Activated CD4-positive, alpha-beta T cell treated with anti-CD3 and anti-CD28 coated beads, Interleukin-2, amount 50 U/mL, for 4 hours (primary cell): ENCODE data around the gene ATN1.

Experiments
- DNase-seq, 2 experiments: peaks; one replicate each; pipeline ENCODE4 v3.0.0-alpha.2; 2020

Gene ATN1

DNA sequence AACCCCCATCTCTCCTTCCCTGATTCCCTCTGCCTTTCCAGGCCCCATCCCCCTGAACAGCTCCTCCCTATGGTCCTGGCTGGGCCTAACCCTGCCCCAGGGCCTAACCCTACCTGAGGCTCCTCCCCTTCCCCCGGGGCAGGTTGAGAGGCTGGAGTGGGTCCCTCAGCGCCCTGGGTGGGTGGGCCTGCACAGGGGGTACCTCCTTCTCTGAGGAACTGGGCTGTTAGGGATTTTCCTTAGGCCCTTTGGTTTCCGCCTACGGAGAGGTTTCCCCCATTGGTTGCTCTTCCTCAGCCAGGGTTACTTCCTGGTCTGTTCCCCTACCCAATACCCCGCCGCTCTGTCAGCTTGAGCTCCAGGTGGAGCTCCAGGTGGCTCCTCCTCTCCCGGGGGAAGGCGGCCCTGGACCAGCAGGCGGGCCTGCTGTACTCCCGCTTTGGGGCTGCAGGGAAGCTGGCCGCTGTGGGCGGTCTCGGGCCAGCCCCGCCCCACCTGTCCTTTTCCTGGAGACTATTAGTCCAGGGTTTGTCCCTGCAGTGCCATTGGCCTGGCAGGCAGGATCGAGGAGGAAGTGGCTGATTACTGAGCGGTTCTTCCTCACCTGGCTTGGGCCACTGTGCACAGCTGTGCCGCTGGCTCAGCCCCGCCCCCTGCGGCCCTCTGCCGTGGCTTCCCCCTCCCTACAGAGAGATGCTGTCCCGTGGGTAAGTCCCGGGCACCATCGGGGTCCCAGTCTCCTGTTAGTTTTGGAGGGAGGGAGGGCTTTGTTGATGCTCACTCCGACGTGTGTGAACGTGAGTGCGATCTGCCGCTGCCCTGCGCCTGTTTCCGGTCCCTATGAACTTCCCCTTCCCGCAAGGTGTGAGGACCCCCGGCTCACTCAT, 18.5 kb downstream of the ATN1 start:
- DNase-seq, result no peak

DNA sequence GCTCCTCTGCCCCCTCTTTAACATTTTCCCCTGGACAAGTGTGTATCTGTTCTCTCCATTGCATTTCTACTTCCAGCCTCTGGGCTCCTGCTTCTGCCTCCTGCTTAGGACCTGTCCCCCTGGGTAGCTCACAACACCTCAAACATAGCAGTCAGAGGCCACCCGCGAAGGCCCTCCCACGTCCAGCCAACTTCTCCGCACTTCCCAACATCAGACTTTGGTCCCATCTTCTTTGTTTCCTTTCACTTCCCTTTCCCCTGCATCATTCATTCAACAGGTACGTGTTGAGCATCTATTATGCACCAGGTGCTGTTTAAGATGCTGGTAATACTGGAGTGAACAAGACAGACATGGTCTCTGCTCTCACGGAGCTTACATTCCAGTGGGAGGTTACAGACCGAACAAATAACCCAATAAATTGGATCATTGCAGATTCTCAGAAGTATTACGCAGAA, 19.2 kb downstream of the ATN1 start:
- no peak for DNase-seq

DNA sequence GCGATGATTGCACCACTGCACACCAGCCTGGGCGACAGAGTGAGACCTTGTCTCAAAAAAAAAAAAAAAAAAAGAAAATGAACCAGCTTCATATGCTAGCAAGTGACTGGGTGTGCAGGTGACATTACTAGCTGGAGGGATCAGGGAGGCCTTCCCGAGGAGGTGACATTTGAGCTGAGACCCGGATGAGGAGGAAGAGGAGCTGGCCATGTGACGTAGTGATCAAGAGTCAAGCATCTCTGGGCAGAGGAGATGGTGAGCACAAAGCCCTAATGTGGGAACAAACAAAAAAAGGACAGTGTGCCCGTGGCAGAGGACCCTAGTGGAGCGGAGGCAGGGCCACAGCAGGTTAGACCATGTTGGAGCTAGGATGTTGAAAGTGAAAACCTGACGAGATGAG, 19.9 kb downstream of the ATN1 start:
- DNase-seq, result no peak

DNA sequence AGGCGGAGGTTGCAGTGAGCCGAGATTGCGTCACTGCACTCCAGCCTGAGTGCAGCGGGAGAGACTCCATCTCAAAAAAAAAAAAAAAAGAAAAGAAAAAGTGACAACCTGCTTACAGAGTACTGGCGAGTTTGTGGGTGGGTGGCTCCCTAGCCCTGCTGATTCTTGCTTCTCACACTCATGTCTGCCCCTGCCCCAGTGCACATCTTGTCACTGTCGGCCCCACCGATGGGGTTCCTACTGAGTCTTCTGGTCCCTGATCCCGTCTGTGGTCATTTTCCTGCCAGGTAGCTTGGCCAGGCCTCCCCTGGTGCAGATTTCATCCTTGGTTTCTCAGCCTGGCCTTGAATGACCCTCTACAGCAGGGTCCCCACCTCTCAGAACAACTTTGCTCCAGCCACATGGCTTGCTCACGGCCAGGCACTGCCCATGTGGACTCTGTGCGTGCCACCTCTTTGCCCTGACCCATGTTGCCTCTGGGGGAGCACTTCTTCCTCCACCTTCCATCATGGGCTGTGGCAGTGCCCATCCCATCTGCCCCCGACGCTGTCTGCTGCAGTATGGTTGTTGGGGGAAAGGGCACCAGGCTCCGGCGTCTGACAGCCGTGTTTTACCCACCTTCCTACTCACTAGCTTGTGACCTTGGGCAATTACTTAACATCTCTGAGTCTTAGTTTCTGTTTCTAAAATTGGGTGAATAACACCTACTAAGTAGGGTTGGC, 21.3 kb downstream of the ATN1 start:
- DNase-seq, result no peak

DNA sequence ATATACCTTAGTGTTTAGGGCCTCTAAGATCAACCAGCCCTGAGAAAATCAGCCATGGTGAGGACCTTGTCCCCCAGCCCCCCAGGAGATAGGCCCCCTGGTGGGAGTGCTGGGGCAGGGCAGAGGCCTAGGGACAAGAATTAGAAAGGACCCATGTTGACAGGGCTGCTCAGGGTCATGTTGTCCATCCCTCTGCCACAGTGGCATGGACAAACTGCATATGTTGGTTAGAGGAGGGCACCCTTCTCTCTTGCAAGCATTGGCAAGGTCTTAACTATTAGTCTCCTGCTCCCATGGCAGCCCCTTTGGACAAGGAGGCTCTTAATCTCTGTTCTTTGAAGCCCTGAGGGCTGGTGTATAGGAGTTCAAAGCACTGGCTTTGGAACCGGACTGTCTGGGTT, 22.6 kb downstream of the ATN1 start:
- no peak for DNase-seq

DNA sequence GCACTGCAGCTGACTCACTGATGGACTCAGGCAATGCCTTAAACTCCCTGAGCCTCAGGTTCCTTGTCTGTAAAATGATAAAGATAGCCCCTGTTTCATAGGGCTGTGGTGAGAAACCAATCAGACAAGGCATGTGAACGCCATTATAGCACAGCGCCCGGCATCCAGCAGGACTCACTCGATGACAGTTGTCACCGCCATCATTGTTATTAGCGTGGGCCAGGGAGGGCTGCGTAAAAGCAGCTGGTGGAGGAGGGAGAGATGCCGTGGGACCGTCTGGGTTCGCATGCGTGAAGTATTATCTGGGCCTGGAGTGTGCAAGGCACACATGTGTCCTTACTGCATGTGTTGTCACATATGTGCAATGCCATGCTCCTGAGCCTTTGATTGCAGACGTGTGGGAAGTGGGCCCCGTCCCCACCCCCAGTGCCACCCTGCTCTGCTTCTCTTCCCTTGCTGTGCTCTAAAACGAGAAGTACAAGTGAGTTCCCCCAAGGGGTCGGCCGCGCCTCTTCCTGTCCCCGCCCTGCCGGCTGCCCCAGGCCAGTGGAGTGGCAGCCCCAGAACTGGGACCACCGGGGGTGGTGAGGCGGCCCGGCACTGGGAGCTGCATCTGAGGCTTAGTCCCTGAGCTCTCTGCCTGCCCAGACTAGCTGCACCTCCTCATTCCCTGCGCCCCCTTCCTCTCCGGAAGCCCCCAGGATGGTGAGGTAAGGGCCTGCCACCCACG, 23.2 kb downstream of the ATN1 start, which contains the start of gene PTPN6:
PTPN6 (plus strand) TSS at position 546 of the 730 bp plus-strand sequence; CDS start at position 703, 157 bp downstream.
- peak in 1 of 2 experiments; percentile 49 for DNase-seq

DNA sequence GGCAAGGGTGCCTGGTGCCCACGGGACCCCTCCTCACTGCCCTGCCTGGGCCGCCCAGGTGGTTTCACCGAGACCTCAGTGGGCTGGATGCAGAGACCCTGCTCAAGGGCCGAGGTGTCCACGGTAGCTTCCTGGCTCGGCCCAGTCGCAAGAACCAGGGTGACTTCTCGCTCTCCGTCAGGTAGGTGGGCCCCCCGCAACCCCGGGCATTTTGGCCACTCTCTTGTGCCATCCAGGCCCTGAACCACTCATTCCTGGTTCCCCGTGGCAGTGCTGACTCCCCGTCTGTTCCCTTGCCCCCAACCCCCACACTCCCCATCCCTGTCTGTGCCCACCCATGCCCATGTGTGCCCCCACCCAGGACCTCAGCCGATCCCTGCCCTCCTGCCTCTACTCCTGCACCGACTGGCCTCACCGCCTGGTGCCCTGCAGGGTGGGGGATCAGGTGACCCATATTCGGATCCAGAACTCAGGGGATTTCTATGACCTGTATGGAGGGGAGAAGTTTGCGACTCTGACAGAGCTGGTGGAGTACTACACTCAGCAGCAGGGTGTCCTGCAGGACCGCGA, 23.9 kb downstream of the ATN1 start:
- DNase-seq, result no peak

DNA sequence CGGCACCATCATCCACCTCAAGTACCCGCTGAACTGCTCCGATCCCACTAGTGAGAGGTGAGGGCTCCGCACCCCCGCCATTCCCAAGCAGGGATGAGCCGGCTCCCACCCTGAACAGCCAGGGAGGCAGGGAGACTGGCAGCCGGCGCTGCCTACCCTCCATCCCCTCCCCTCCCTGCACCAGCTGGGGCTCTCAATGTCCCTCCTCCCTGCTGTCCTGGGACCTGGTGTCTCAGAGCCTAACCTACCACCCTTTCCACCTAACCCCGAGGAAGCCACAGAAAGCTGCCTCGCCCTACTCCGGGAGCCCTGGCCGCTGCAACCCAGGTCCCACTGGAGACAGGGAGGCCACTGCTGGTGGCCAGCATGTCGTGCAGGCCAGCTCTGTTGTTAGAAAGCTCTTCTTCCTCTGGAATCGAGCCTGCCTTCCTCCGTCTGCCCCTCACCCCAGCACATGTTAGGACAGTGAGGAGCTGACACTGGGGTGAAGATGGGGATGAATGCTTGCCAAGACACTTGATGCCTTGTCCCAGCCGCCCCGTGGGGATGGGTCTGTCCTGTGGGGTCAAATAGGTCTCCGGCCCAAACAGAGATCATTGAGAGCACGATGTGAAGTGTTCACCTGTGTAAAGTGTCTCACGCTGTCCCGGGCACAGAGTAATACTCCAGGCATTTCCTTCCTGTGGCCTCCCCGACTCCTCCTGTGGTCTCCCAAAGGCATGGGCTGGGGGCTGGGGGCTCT, 24.5 kb downstream of the ATN1 start:
- DNase-seq, result no peak

DNA sequence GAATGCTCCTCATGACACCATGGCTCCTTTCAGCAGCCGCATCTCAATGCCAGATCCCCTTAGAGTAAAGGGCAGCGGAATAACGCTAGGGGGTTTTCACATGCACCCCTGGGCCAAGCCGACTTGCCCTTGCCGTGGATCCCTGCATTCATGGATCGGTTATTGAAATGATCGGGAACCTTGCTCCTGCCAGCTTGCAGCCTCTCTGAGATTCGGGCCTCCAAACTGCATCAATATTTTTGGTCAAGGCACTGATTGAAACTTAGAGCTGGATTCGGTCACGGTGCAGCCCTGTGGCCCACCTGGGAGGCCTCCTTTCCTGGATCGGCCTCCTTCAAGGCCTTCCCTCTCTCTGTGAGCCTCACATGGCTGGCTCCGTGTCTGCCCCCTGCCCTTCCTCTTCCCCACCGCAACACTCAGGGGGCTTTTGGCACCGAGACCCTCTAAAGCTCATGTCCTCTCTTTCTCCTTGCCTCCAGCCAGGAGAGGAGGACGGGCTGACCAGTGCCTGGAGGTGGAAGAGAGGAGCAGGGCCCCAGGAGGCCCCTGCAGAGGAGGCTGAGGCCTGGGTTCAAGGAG, 25.2 kb downstream of the ATN1 start:
- no peak for DNase-seq

DNA sequence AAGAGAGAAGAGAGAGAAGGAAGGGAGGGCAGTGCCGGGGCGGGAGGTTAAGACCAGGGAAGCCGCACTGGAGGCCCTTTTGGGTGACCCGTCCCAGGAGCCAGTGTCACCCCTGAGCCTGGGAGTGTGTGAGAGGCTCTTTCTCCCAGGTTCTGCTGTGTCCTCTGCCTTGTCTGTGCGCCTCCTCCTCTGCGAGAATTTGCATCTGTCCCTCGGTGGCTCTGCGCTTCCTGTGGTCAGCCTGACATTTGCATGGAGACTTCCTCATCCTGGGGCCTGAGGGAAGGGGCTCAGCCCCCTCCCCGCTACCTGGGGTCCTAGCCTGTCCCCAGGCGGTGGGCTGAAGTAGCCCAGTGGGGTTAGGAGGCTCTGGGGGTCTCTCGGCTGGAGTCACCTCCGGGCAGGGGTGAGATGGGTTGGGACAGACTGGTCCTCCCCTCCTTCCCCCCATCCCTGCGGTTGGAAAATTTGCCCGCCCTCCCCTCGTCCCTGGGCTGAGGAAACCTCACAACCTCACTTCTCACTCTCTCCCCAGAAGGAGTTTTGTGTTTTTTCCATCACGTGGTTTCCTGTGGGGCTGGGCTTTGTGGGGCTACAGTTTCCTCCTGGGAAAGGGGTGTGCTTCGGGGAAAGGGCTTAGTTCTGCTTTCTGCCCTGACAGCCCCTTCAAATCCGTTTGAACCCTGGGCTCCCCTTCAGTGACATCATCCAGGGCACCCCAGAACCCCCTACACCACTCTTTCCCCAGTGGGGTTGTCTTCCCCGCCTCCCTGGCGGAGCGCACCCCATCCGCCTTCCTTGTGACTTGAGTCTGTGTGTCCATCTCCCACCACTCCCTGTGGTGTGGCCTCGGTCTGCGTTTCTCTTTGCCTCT, 25.9 kb downstream of the ATN1 start:
- peak; percentile 76 to 80 for DNase-seq

DNA sequence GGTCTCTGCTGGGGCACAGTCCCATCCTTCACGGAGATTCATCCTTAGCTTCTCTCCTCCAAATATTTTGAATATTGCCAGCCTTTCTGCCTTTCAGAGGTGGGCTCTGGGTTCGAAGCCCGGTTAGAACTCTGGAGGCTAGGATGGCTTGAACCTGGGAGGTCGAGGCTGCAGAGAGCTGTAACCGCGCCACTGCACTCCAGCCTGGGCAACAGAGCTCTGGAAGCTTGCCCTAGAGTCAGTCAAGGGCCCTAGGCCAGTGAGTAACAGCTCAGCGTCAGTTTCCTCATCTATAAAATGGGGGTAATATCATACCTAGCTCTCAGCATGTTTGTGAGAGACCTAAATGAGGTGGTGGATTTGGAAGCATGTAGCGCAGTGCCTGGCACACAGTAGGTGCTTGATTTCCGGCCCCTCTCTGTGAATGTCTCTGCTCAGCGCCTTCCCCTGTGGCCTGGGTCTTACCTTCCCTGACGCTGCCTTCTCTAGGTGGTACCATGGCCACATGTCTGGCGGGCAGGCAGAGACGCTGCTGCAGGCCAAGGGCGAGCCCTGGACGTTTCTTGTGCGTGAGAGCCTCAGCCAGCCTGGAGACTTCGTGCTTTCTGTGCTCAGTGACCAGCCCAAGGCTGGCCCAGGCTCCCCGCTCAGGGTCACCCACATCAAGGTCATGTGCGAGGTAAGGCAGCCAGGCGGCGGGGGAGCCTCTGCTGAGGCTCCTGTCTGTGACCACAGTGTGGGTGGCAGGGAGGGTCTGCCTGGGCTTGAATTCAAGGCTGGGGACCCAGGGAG, 26.8 kb downstream of the ATN1 start:
- no peak for DNase-seq

DNA sequence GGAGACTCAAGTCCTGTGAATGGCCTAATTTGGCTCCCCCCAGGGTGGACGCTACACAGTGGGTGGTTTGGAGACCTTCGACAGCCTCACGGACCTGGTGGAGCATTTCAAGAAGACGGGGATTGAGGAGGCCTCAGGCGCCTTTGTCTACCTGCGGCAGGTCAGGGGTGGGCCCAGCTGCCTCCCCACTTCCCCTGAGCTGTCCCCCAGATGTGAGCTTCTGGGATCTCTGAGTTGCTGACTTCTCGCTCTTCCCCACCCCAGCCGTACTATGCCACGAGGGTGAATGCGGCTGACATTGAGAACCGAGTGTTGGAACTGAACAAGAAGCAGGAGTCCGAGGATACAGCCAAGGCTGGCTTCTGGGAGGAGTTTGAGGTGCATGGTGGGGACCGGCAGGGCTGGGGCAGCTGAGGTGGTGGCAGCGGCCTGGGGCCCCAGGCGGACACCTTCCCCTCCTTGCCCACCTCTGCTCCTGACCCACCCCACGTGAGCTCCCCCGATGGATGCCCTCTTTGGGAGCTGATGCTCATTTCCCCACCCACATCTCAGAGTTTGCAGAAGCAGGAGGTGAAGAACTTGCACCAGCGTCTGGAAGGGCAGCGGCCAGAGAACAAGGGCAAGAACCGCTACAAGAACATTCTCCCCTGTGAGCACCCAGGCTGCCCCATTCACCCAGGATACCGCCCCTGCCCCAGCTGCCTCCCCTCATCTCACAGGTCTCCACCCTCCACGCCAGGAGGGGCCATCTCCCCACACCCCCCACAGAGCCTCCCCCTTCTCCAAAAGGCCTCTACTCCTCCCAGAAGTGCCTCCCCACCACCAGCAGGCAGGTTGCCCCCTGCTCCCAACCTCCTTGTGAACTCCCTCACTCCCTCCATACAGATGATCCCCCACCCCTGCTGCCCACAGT, 27.6 kb downstream of the ATN1 start:
- no peak for DNase-seq

DNA sequence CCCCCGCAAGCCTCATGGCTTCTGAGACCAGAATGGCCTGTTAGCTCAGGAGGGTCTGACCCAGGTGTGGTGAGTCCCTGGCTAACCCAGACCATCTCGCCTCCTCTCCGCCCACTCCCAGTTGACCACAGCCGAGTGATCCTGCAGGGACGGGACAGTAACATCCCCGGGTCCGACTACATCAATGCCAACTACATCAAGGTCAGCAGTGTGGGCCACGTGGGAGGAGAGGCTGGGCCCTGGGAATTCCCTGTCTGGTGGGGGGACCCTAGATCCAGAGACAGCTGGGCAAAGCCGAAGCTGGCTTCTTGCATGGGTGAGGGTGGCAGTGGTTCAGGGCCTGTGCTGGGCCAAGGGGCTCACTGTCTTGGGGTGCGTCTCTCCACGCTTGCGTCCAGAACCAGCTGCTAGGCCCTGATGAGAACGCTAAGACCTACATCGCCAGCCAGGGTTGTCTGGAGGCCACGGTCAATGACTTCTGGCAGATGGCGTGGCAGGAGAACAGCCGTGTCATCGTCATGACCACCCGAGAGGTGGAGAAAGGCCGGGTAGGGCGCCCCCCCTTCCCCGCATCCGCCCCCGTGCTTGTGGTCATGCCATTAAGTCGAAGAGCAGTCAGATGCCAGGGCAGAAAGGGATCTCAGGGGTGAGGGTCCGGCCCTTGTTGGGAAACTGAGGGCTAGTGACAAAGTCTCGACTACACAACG, 28.4 kb downstream of the ATN1 start:
- no peak for DNase-seq

DNA sequence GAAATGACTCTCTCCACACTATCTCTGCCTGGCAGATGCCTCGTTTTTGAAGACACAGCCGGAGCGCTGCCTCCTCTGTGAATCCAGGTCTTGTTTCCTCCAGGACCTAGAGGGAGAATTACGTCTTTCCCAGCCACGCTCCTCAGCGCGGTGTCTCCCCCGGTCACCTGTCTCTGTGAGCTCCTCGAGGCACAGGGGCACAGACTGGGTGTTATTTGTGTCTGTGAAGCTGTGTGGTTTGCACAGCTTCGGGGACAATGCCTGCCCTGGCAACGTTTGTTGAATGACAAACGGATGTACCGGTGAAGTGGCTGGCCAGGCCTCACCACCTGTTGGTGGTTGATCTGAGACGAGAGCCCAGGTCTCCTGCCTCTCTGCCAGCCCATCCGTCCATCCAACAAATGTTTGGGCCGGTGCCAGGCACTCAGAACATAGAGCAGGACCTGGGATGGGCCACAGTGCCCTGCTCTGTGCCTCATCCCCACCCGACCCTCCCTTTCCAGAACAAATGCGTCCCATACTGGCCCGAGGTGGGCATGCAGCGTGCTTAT, 29.5 kb downstream of the ATN1 start:
- no peak for DNase-seq

DNA sequence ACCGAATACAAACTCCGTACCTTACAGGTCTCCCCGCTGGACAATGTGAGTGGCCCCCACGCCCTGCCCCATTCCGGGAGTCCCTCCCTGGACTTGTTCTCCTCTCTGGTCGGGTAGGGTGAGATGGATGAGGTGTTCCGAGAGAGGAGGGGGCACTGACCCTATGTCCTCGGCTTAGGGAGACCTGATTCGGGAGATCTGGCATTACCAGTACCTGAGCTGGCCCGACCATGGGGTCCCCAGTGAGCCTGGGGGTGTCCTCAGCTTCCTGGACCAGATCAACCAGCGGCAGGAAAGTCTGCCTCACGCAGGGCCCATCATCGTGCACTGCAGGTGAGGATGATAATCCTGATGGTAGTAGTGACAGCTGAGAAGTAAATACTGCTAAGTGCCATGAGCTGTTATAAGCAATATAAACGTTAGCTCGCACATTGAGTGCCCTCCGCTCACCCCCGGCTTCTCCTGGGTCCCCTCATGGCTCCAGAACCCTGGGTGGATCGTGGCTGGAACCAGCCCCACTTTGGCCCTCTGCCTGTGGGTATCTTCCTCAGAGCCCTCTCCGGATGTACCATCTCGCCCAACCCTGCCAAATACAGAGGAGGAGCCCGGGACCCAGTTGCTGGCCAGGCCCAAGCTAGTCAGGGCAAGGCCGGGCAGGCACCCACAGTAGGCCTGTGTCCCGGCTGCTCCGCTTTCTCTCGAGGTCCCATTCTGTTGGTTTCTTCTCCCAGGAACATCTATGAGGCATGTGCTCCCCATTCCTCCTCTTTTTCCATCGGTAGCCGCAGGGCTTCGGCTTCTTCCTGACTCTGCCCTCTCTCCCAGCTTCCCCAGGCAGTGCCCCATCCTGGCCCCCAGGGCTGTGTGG, 30.2 kb downstream of the ATN1 start:
- no peak for DNase-seq

DNA sequence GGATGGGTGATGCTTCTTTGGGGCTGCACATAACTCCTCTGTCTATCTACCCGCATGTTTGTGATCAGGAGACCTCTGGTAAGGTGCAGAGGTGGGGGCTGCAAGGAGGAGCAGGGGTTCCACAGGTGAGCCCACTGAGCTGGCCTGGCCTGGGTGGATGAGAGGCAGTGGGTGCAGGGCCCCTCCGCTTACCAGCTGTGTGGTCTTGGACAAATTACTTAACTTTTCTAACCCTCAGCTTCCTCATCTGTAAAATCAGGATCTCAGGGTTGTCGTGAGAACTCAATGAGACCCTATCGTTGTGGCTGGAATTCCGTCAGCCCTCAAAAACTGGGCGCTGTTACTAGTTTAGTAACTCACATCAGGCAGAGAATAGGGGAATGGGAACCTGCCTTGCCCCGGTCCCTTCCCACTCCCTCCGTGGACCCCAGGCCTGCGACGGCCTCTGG, 30.9 kb downstream of the ATN1 start:
- no peak for DNase-seq
